Occipital lobe (tissue), 3 donors: ENCODE measurements around the gene OR56A1. TPM values are rescaled to one million over a fixed set of nuclear protein-coding genes. Genes with fewer than 3 reads are reported as not detected.

ENCODE experiments used
- DNase-seq: peaks from one replicate; lab custom pipeline; 2025; lab: John Stamatoyannopoulos, UW
- small RNA-seq: library from RNA; depleted of rRNA; stranded (forward); fragments of <200 nt; gene quantifications from one replicate; pipeline ENCODE3, GENCODE V24; 2014
- total RNA-seq: library from RNA; depleted of rRNA; stranded (reverse); fragments of >200 nt; gene quantifications from one replicate; pipeline ENCODE4 v1.2.3, GENCODE V29; 2014

The OR56A1 gene
- total RNA-seq, 1 donor from 2014 or later = under 0.01 TPM

GRCh38 chr11:5989203-5989602 is 41.4 kb downstream of the OR56A1 start:
- no peak for DNase-seq

DNA sequence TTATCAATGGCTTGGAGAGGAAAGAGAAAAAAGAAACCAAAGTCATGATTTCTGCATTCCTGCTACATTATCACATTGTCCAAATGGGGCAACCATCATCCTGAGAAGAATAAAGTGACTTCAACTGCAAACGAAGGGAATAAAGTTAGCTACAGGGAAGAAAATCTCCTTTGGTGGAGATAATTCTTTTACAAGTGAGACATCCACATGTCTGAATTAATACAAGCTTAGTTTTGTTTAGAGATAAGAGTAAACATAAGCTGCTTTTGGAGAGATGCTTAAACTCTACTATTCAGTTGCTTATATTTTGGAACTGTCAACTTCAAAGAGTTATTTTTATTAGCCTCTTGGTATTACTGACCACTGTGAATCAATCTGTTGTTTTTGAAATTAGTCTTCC is 43.7 kb downstream of the OR56A1 start, which contains the start of gene OR52L1:
Gene OR52L1 (minus strand): TSS at position 101 of the 400 bp plus-strand sequence. CDS start 55 bp downstream, at position 46.
- no peak for DNase-seq

- no peak for DNase-seq
Measured at GRCh38 chr11:5983443-5983842, 47.1 kb downstream of the OR56A1 start.

DNA sequence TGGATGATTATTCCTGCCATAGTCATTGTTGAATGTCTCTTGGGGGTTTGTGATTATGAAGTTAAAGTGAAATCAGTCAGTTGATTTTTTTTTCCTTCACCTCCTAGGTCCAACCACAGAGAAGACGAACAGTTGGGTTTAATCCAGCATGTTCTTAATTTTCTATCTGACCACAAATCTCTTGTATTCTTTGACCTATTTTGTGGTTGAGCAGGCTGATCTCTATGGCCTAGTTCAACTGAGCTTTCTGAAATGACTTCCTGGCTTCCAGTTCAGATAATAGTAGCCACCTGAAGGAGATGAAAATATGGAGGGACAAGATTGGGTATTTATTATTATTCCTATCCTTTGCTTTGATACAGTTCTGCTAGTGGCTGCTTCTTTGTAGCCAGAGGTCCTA is 57.0 kb downstream of the OR56A1 start:
- no peak for DNase-seq

Small RNAs within 50 kb of the gene (small RNA-seq; reads per million reads assigned to genes)
- gene RNA5SP329 = not detected

Other genes with a start within 250 kb of the OR56A1 start
- gene OR52N5, start 247.4 kb downstream of the OR56A1 start, total RNA-seq = not detected
- not detected for gene OR52N1, start 239.5 kb downstream of the OR56A1 start, total RNA-seq
- gene OR52N2, start 221.8 kb downstream of the OR56A1 start, total RNA-seq = not detected
- not detected for gene OR52E6, start 188.9 kb downstream of the OR56A1 start, total RNA-seq
- gene OR52E8, start 173.1 kb downstream of the OR56A1 start, total RNA-seq = not detected
- not detected for gene OR52E4, start 150.1 kb downstream of the OR56A1 start, total RNA-seq
- not detected for gene OR52E5, start 137.6 kb downstream of the OR56A1 start, total RNA-seq
- gene OR56A3, start 88.5 kb downstream of the OR56A1 start, total RNA-seq = not detected
- not detected for gene OR56A5, start 62.3 kb downstream of the OR56A1 start, total RNA-seq
- not detected for gene OR52L1, start 43.8 kb downstream of the OR56A1 start, total RNA-seq
- under 0.01 TPM for gene OR56A4, start 23.8 kb downstream of the OR56A1 start, total RNA-seq
- gene OR56B4, start 76.9 kb upstream of the OR56A1 start, total RNA-seq = not detected
- not detected for gene OR52B2, start 139.6 kb upstream of the OR56A1 start, total RNA-seq
- gene OR52W1, start 168.5 kb upstream of the OR56A1 start, total RNA-seq = not detected
- gene C11orf42, start 174.8 kb upstream of the OR56A1 start, total RNA-seq = not detected
- 19.8 TPM for gene FHIP1B, start 203.9 kb upstream of the OR56A1 start, total RNA-seq
- 0.31 TPM for gene CNGA4, start 208.3 kb upstream of the OR56A1 start, total RNA-seq
- 5.3 TPM for gene CCKBR, start 229.1 kb upstream of the OR56A1 start, total RNA-seq